Erythroblast (primary cell): ENCODE results near the gene S100A13.

Experiments used
- GATA1 ChIP-seq: IDR thresholded peaks from 2 replicates; pipeline ENCODE4 v1.6.1; 2011; ENCODE audit warnings: low read depth, mild to moderate bottlenecking, control low read depth, low read length, moderate library complexity
- POLR2A ChIP-seq: IDR thresholded peaks from 2 replicates; pipeline ENCODE4 v1.6.1; 2011; ENCODE audit warnings: mild to moderate bottlenecking, low read length

DNA sequence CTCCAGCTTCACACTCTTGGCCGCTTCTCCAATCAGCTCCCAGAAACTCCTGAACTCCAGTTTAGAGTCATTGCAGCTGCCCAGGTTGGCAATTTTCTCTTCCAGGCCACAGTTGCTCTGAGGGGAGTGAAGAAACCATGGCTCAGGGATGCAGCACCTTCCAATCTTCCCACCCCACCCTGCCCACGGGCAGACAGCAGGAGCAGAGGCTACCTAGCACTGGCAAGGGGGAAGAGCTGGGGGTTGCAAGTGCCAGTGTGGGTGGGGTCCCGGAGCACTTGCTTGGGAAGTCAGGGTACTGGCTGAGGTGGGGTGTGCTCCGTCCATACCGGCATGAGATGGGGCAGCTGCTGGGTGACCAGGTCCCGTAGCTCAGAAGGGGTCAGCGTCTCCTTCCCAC lies 12.4 kb downstream of the S100A13 start:
- no peak for TF ChIP-seq POLR2A
- no peak for TF ChIP-seq GATA1
